NT2/D1 (cell line): Measurements from ENCODE around the gene EBF4.

Source experiments
- SUZ12 ChIP-seq: IDR thresholded peaks from 2 replicates; pipeline ENCODE4 v1.6.1; 2011; ENCODE audit not compliant: insufficient read length, insufficient read depth; ENCODE audit errors: extremely low read depth
- ZNF274 ChIP-seq: IDR thresholded peaks from 2 replicates; pipeline ENCODE4 v1.6.1; 2011; ENCODE audit warnings: mild to moderate bottlenecking, low read depth, low read length

DNA sequence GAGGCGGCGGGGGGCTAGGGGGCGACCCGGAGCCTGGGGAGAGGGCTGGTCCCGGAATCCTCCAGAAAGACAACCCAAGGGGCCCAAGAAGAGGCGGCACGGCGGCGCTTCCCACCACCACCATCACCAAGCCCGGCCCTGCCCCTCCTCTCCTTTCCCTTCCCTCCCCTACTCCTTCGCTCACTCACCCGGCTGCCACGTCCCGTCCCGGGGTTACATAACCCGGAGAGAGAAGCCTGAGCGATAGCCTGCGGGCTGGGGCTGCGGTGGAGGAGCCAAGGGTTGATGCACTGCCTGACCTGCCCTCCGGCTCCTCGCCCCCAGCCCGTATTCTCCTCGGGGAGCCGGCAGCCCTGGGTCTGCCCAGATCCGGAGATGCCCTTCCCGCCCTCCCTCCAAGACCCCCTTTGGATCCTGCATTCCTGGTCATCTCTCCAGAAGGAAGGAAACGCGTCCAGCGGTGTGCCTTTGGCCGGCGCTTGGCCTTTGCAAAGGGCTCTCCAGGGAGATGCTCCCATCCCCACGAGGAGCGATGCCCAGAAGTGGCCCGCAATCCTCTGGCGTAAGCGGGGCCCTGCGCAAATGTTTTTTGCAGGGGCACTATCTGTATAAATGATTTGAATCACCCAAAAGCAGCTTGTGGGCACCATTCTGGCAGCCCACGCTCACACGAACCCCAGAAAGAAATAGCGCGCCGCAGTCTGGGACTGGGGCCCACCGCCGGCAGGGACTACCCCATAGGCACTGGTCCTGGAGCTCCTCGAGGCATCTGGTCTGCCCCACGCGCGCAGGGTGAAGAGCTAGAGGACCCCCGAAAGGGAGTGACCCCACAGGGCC is 112.5 kb downstream of the EBF4 start:
- TF ChIP-seq SUZ12 = no peak
- TF ChIP-seq ZNF274 = no peak
